Thoracic aorta (tissue), 2 donors: Measurements from ENCODE around the gene SEMA6C. TPM values are rescaled to one million over a fixed set of nuclear protein-coding genes. Genes with fewer than 3 reads are reported as not detected.

Experiments used
- ATAC-seq: fragments of 150-250 bp; one replicate; pipeline ENCODE4 v1.8.0; 2017; ENCODE audit warnings: low read depth; ENCODE audit not compliant: insufficient number of reproducible peaks, low FRiP score
- DNase-seq: peaks from one replicate; pipeline ENCODE4 v3.0.0-alpha.2; 2020; ENCODE audit warnings: low spot score
- H3K27ac ChIP-seq, 2 donors: fragments of 200-600 bp; sonication (generic); 1 replicate in 1 of 2; 2 replicates in 1 of 2; pipeline ENCODE4 v1.5.1; 2016; ENCODE audit warnings: mild to moderate bottlenecking in 2 of 2, moderate library complexity in 2 of 2
- H3K27me3 ChIP-seq: fragments of 200-600 bp; sonication (generic); replicated peaks from 2 replicates; pipeline ENCODE4 v1.6.0; 2016; ENCODE audit warnings: mild to moderate bottlenecking; ENCODE audit not compliant: insufficient read depth
- H3K36me3 ChIP-seq: fragments of 200-600 bp; sonication (generic); one replicate; pipeline ENCODE4 v1.5.1; 2016
- H3K4me1 ChIP-seq, 2 donors: fragments of 200-600 bp; sonication (generic); 1 replicate in 1 of 2; 2 replicates in 1 of 2; pipeline versions ENCODE4 v1.5.1 to v1.6.0; 2016; ENCODE audit warnings: low read depth in 2 of 2, mild to moderate bottlenecking in 1 of 2; ENCODE audit not compliant: control insufficient read depth in 1 of 2
- H3K4me3 ChIP-seq: fragments of 200-600 bp; sonication (generic); 2 replicates; pipeline ENCODE4 v1.5.1; 2016; ENCODE audit warnings: mild to moderate bottlenecking
- H3K9me3 ChIP-seq: fragments of 200-600 bp; sonication (generic); 2 replicates; pipeline ENCODE4 v1.5.1; 2016
- total RNA-seq, 2 donors: library from RNA; depleted of rRNA; stranded (reverse); fragments of >200 nt; gene quantifications; one replicate each; pipeline versions ENCODE4 v1.1.0 to v1.2.3, GENCODE V29; 2016
- TF ChIP-seq, protein P1 (sequence below): fragments of 200-600 bp; sonication (generic); IDR thresholded peaks from one replicate; pipeline ENCODE4 v1.5.1; 2019; ENCODE audit warnings: antibody characterized with exemption

SEMA6C gene
- total RNA-seq, 2 donors from 2014 or later, result 6.3 to 6.8 TPM

- Histone ChIP-seq H3K27ac (peak overlapping the region in 1 of 2 donors; percentile 26), H3K36me3 (no peaks in the 10 kb centered on the region), H3K4me3 (peak overlapping the region; percentile 86), H3K9me3 (no peaks in the 10 kb centered on the region), H3K4me1 (peaks cover 11 to 40% of the 10 kb centered on the region in 2 donors), H3K27me3 (no peaks in the 10 kb centered on the region)
- TF ChIP-seq, protein P1, sequence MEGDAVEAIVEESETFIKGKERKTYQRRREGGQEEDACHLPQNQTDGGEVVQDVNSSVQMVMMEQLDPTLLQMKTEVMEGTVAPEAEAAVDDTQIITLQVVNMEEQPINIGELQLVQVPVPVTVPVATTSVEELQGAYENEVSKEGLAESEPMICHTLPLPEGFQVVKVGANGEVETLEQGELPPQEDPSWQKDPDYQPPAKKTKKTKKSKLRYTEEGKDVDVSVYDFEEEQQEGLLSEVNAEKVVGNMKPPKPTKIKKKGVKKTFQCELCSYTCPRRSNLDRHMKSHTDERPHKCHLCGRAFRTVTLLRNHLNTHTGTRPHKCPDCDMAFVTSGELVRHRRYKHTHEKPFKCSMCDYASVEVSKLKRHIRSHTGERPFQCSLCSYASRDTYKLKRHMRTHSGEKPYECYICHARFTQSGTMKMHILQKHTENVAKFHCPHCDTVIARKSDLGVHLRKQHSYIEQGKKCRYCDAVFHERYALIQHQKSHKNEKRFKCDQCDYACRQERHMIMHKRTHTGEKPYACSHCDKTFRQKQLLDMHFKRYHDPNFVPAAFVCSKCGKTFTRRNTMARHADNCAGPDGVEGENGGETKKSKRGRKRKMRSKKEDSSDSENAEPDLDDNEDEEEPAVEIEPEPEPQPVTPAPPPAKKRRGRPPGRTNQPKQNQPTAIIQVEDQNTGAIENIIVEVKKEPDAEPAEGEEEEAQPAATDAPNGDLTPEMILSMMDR, result no peak
- no peak for DNase-seq
- ATAC-seq, result no peak
Observed at GRCh38 chr1:151146072-151146411, 389 bp downstream of the SEMA6C start.

- DNase-seq (no peak), ATAC-seq (no peak)
- Histone ChIP-seq H3K4me3 (peak overlapping the region; percentile 86), H3K27me3 (no peaks in the 10 kb centered on the region), H3K9me3 (no peaks in the 10 kb centered on the region), H3K36me3 (no peaks in the 10 kb centered on the region), H3K27ac (peak overlapping the region; percentile 23 to 52), H3K4me1 (peaks cover 11 to 40% of the 10 kb centered on the region in 2 donors)
- TF ChIP-seq, protein P1, result no peak
Observed at GRCh38 chr1:151145304-151146071, 943 bp downstream of the SEMA6C start.

DNA sequence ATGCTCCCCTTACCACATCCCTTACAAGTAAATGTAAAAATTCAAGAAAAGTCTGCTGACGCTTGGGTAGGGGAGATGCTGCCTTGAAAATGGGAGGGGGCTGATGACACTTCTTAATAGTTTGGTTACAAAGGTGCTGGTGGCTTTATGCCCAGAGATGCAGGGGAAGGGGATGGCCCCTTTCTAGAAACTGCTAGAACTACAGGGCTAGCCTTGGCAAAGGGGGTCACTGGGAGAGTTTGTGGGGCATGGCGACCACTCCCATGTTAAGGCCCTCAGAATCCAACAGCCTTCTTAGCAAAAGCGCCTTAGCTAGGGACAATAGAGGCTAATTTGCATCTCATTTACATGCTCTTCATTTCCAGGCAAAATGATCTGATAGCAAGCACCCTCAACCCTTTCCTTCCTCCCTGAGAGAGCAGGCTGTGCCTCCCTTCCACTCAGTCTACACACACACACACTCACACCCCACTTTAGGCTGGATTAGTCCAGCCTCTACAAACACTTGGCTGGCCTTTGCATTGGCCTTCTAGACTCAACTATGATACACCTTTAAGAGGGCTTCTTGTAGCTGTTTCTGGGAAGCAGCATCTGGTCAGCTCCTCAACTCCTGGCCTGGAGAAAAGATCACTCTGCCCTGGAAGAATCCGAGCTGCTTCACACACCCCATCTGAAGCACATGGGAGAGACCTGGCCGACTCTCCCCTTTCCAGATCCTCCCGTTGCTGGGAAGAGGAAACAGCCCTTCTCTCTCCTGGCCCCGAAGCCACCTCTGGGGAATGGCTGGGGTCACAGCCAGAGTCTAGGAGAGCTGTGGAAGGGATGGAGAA is 1.7 kb downstream of the SEMA6C start:
- no peaks in the 10 kb centered on the region for H3K9me3 ChIP-seq
- TF ChIP-seq, protein P1, result no peak
- no peaks in the 10 kb centered on the region for H3K36me3 ChIP-seq
- H3K4me3 ChIP-seq, result peak overlapping the region; percentile 86
- peak overlapping the region in 1 of 2 donors; percentile 23 for H3K27ac ChIP-seq
- ATAC-seq (no peak), DNase-seq (no peak)
- peaks cover 11 to 40% of the 10 kb centered on the region in 2 donors for H3K4me1 ChIP-seq
- H3K27me3 ChIP-seq, result no peaks in the 10 kb centered on the region

DNA sequence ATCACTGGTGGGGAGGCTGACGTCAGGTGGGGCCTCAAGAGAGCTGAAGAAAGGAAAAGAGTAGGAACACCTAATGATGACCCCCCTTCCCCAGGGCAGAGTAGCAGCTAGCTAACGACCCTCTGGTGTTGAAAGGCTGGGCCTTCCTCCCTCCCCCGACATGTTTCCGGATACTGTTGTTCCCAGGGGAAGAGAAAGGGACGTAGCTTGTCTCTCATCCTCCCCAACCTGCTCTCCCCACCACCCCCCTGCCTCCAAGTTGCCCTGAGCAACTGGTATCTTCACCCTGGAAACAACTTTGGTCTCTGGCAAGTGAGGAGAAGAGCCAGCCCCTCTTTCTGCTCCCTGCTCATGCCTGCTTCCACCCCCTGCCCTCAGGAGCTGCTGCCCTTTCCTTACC is 2.4 kb downstream of the SEMA6C start:
- Histone ChIP-seq H3K36me3 (no peaks in the 10 kb centered on the region), H3K4me1 (peaks cover 11 to 40% of the 10 kb centered on the region in 2 donors), H3K4me3 (no peak overlapping the region), H3K27me3 (no peaks in the 10 kb centered on the region), H3K27ac (no peak overlapping the region), H3K9me3 (no peaks in the 10 kb centered on the region)
- no peak for DNase-seq
- no peak for ATAC-seq
- TF ChIP-seq, protein P1, result no peak

DNA sequence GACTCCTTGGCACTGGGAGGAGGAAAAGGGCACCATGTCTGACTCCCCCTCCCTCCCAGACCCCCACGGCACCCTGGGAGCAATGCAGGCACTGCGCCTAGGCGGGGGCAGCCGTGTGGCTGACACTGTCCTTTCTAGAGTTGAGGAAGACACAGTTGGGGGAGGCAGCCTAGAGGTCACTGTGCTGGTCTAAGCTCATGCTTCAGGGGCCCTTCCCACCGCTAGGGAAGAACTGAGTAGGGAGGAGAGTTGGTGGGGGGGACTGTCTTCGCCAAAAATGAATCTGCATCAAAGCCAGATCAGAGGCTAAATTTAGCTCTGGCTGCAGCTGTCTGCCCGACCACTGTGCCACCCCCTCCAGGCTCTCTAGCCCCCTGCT is 3.4 kb downstream of the SEMA6C start:
- TF ChIP-seq, protein P1, result no peak
- peaks cover 11 to 40% of the 10 kb centered on the region in 2 donors for H3K4me1 ChIP-seq
- no peaks in the 10 kb centered on the region for H3K36me3 ChIP-seq
- H3K9me3 ChIP-seq, result no peaks in the 10 kb centered on the region
- no peaks in the 10 kb centered on the region for H3K27me3 ChIP-seq
- ATAC-seq, result no peak
- no peak overlapping the region for H3K4me3 ChIP-seq
- H3K27ac ChIP-seq, result no peak overlapping the region
- no peak for DNase-seq
